HG03159 (cell line): Measurements from ENCODE around the gene CAPN13.

ENCODE experiments used
- ATAC-seq: cut with Tn5 transposase; IDR thresholded peaks from one replicate; pipeline ENCODE4 v1.9.1; 2021; ENCODE audit warnings: mild to moderate bottlenecking, moderate library complexity; ENCODE audit not compliant: unreplicated experiment

CAPN13 gene

GRCh38 chr2:30786923-30787685, 20.1 kb downstream of the CAPN13 start:
- no peak for ATAC-seq

- ATAC-seq = no peak
Observed at GRCh38 chr2:30784682-30785081, 22.6 kb downstream of the CAPN13 start.

- ATAC-seq = no peak
Observed at GRCh38 chr2:30781961-30782533, 25.2 kb downstream of the CAPN13 start.

- ATAC-seq = no peak
Observed at GRCh38 chr2:30781451-30781850, 25.8 kb downstream of the CAPN13 start.

GRCh38 chr2:30780776-30781330, 26.4 kb downstream of the CAPN13 start:
- ATAC-seq = no peak

GRCh38 chr2:30778611-30779010, 28.6 kb downstream of the CAPN13 start:
- ATAC-seq = no peak

- no peak for ATAC-seq
Observed at GRCh38 chr2:30777661-30778505, 29.4 kb downstream of the CAPN13 start.

GRCh38 chr2:30776831-30777635, 30.2 kb downstream of the CAPN13 start:
- no peak for ATAC-seq

- ATAC-seq = no peak
Observed at GRCh38 chr2:30775833-30776232, 31.4 kb downstream of the CAPN13 start.

GRCh38 chr2:30772021-30772705, 35.1 kb downstream of the CAPN13 start:
- ATAC-seq = no peak

GRCh38 chr2:30770816-30771576, 36.2 kb downstream of the CAPN13 start:
- ATAC-seq = no peak

- ATAC-seq = no peak
Observed at GRCh38 chr2:30769891-30770462, 37.3 kb downstream of the CAPN13 start.

- no peak for ATAC-seq
Observed at GRCh38 chr2:30769481-30769780, 37.8 kb downstream of the CAPN13 start.

GRCh38 chr2:30768708-30769480, 38.4 kb downstream of the CAPN13 start:
- ATAC-seq = no peak

GRCh38 chr2:30768036-30768686, 39.1 kb downstream of the CAPN13 start:
- no peak for ATAC-seq

- no peak for ATAC-seq
Observed at GRCh38 chr2:30766666-30767065, 40.6 kb downstream of the CAPN13 start.

- no peak for ATAC-seq
Observed at GRCh38 chr2:30765876-30766470, 41.3 kb downstream of the CAPN13 start.

- ATAC-seq = no peak
Observed at GRCh38 chr2:30765191-30765590, 42.1 kb downstream of the CAPN13 start.
